Activated CD4-positive, alpha-beta T cell treated with anti-CD3 and anti-CD28 coated beads for 1 hour (primary cell): ENCODE measurements around the gene UGGT1.
"Not testable (repeated sequence)": the region's sequence is repeated elsewhere in the genome, so short reads cannot be mapped to it uniquely, and the experiment has no call there.

Experiments used
- DNase-seq: peaks from one replicate; pipeline ENCODE4 v3.0.0-alpha.2; 2020

UGGT1 gene

DNA sequence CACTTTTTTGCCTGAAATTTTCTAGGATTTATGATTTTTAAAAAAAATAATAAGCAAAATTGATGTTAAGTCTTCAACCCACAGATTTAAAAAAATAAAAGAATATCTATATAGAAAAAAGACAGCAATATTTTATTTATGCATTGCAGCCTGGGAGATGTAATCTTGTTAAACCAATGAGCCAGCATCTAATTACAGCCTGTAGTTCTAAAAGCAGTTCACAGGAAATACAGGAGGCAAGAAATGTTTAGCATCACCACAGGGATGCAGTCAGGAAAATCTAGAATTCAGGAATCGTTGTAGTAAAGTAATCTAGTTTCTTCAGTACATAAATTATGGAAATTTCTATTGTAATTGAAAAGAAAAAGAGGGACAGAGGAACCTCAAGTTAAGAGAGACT is 17.2 kb downstream of the UGGT1 start:
- no peak for DNase-seq

DNA sequence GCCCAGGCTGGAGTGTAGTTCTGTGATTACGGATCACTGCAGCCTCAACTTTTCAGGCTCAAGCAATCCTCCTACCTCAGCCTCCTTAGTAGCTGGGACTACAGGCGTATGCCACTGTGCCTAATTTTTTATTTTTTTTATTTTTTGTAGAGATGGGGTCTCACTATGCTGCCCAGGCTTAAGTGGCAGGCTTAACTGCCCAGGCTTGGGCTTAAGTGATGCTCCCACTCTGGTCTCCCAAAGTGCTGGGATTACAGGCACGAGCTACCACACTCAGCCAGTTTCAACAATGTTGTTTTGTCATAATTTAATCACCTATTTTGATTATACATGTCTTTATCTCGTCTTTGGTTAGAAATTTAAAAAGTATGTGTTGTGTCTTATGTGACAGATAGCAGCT is 18.2 kb downstream of the UGGT1 start:
- no peak for DNase-seq

DNA sequence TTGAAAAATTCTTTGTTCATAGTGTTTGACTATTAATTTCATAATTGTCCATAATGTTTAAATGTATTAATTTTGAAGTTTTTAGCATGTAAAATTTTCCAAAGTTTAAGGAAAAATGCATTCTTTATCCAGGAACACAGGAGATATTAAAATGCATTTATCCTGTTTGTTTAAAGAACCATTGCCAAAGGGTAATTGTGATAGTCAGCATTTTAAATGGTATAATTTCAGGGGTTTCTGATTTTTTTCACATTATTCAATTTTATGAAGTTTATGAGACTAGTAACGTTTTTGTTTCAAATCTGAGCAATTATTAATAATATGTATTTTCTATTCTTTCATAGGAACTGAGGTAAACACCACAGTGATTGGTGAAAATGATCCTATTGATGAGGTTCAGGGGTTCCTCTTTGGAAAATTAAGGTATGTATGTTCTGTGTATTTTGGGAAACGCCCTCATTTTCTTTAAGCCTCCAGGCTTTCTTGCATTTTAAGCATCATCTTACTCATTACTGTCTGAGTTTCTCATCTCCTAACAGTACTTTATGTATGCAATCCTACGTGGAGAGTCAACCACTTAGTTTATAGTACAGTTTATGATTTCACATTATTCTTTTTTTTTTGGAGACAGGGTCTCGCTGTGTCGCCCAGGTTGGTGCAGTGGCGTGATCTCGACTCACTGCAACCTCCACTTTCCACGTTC is 25.1 kb downstream of the UGGT1 start:
- no peak for DNase-seq

DNA sequence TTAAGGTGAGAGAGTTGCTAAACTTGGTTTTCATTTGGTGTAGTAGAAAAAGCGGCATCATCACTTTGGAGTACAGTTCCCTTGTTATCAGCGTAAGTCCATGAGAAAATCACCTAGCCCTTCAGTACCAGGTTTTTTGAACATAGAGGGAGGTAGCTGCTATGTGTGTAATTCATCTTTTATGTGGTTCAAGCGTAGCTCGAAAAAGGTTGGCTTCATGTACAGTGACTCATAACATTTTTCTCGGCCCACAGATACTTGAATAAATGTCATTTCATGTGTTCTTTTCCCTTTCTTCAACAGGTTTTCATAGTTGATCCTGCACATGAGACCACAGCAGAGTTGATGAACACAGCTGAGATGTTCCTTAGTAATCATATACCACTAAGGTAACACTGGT is 43.6 kb downstream of the UGGT1 start:
- DNase-seq: no peak

DNA sequence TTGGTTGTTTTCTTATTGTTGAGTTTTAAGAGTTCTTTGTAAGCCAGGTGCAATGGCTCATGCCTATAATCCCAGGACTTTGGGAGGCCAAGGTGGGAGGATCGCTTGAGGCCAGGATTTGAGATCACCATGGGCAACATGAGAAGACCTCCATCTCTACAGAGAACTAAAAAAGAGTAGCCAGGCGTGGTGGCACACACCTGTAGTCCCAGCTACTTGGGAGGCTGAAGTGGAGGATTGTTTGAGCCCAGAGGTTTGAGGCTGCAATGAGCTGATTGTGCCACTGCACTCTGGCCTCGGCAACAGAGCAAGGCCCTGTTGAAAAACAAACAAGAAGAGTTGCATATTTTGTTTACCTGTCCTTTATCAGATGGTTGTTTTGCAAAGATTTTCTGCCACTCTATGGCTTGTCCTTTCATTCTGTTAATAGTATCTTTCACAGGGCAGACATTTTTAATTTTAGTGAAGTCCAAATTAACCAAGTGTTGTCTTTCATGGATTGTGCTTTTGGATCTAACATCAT is 46.2 kb downstream of the UGGT1 start:
- no peak for DNase-seq

DNA sequence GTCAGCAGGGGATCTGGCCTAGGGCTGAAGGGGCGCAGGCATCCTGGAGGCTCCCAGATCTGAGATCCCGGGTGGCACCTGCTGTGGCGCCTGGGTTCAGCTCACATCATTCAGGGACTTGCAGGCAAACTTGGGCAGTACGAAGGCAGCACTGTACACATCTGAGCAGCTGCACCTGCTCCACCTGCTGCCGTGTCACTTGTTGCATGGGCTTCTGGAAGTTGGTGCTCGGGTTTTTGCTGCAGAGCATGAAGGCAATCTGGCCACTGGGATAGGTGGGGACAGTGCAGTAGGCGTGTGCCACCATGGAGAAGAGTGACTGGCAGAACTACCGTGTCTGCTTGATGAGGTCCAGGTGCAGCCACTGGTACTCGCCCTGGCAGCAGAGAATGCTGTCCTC is 48.6 kb downstream of the UGGT1 start:
- DNase-seq: no peak

DNA sequence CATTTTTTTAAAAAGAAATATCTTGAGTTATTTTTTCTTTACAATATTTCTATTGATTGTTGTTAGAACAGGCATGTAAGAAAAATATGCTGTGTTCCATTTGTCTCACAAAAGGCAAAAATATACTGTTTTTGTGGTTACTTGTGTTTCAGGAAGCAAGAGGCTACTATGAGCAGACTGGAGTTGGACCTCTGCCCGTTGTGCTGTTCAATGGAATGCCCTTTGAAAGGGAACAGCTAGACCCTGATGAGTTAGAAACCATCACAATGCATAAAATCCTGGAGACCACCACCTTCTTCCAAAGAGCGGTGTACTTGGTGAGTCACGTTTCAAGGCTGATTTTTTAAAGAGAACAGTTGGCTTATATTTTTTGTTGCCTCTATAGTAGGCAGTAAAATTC is 54.7 kb downstream of the UGGT1 start:
- DNase-seq: no peak

DNA sequence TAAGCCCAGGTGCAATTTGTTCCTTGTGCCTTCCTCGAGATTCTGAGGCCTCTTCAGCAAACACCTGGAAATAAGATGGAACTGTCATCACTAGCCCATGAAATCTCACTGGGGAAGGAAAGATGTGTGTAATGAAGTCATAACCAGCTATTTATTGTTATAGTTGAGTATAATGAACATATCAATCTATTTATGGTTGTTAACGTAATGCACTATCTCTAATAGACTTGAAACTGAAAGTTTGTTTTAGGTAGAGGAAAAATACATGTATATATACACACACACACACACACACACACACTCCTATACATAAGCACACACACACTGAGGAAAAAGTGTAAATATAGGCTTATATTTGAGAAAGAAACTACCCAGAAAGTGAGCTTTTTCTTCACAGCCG is 62.8 kb downstream of the UGGT1 start:
- DNase-seq: no peak

DNA sequence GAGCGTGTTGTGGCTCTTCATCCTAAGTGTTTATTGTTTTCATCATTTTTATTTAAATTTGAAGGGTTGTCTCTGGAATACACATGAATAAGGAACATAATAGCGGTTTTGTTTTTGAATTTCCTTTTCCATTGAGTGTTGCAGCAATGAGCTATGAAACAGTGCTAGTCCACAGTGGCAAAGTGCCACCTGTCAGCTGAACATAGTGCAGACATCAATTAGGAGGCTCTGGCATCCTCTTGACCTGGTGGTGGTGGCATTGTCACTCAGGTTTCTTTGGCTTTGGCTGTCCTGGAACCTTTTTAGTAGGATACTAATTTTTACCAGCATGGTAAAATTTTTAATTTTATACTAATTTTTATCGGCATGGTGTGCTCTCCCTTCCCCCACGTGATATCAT is 63.2 kb downstream of the UGGT1 start:
- no peak for DNase-seq

DNA sequence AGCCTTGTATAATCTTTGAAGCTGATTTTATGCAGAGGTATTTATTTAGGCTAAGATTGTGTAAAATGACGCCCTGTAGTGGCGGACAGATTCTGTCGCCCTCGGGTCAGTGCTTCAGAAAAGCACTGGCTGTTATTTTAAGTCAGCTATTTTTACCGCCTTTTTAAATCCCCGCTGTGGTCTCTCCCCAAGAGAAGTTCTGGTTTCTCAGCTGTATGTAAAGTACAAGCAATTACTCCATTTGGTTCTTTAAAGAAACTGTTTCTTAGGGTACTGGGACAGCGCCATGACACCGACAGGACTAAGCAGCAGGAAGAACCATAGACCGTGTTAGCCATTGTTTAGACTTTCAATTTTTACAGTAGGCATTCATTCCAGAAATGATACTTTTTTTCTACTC is 65.0 kb downstream of the UGGT1 start:
- DNase-seq: no peak

DNA sequence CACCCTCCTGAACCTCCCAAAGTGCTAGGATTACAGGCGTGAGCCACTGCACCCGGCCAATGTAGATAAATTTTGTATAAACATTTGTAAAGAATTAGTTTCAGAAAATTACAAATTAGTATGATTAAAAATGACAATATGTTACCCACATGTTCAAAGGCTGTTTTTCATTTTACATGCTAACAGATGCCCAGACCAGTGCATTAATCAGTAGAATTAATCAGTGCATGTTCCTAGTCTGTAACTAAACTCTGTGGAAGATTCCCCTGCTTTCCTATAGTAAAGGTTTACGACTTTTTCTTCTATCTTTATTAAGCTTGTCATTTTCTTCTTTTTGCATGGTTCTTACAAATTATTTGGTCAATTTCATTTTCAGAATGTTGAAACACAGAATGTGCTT is 65.8 kb downstream of the UGGT1 start:
- no peak for DNase-seq

DNA sequence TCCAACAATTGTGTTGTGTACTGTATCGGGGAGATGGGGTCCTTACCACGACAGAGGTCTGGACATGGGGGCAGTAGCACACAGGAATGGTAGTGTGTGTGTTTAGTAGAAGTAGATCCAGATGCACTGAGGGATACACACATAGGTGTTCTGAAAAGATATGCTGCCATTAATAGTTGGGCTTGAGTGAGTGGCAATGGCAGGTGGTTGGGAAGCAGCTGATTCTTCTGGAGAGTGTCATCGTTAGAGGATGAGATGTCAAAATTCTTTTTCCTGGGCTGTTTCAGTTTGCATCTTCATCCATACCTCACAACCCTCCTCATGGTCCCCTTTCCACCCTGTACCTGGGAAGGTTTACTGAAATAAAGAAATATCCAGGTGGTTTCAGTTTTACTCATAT is 66.6 kb downstream of the UGGT1 start:
- DNase-seq: no peak

DNA sequence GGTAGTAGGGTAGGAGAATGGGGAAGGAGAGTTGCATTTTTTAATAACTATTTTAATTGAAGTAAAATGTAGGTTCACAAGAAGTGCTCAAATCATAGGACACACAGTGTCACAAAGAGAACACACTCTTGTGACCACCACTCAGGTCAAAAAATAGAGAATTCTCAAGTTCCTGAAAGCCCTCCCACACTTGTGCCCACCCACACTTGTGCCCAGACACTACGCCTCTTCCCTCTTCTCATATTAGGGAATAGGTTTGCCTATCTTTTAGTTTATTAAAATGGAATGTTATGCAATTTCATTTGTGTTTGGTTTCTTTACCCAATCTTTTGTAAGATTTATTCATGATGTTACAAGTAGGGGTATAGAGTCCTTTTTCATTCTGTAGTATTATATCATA is 67.2 kb downstream of the UGGT1 start:
- no peak for DNase-seq

DNA sequence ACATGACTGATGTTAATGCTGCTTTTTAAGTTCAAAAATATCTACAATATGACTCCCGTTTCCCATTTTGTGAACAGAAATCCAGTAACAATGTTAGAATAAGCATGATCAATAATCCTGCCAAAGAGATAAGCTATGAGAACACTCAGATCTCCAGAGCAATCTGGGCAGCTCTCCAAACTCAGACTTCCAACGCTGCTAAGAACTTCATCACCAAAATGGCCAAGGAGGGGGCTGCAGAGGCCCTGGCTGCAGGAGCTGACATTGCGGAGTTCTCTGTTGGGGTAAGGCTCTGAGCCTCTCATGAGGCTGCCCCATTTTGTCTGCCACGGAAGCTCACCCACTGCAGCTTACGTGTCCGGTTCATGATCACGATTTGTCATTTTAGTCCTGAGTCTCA is 68.4 kb downstream of the UGGT1 start:
- no peak for DNase-seq

DNA sequence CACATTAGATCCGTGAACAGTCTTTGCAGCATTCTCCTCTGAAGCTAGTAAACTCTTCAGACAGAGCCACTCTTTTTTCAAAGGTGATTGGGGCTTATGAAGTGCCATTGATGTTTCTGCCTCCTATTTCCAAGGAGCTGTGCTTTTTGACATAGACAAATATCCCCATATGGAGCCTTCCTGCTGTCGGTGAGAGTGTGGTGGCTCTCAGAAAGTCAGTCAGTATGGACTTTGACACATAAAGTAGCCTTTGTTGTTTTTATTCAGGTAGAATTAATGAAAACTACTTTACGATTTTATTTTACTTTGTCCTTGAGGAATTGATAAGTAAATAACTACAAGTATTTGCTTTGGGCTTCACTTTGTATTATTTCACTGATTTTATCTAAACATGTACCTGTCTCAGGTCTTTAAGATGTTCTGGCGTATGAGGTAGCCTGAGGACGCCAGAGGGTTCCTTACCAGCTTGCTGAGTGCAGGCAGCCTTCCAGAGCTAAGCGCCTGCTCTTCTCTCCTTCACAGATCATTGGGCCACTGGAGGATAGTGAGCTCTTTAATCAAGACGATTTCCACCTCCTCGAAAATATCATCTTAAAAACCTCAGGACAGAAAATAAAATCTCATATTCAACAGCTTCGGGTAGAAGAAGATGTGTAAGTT is 69.7 kb downstream of the UGGT1 start:
- DNase-seq: no peak

DNA sequence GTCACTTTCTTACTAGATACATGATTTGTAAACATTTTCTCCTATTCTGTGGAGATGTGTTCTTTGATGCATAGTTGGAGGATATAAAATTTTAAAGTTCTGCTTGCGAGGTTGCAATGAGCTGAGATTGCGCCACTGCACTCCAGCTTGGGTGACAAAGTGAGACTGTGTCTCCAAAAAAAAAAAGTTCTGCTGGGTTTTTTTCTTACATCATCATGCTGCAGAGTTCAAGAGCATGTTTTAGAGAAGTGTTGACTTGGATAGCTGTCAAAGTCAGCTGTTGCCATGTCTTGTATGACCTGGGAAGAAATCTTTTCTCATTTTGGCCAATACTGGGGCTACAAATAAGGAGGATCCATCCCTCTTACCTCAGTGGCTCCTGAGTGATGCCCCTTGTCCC is 71.3 kb downstream of the UGGT1 start:
- no peak for DNase-seq

DNA sequence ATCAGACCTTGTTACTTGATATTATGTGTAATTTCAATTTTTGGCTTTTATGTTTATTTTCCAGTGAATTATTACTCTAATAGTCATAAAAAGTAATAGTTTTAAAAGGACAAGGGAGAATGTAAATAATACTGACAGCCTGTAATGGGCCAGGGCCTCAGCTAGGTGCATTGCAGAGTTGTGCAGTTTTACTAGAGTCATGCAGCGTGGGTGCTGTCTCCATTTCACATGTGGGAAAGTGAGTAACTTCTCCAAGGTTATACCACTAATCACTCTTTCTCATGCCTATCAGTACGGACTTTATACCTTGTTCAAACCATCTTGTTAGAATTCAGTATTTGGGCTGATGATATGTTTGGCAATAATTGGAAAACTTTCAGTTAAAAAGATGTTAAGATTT is 73.3 kb downstream of the UGGT1 start:
- no peak for DNase-seq

DNA sequence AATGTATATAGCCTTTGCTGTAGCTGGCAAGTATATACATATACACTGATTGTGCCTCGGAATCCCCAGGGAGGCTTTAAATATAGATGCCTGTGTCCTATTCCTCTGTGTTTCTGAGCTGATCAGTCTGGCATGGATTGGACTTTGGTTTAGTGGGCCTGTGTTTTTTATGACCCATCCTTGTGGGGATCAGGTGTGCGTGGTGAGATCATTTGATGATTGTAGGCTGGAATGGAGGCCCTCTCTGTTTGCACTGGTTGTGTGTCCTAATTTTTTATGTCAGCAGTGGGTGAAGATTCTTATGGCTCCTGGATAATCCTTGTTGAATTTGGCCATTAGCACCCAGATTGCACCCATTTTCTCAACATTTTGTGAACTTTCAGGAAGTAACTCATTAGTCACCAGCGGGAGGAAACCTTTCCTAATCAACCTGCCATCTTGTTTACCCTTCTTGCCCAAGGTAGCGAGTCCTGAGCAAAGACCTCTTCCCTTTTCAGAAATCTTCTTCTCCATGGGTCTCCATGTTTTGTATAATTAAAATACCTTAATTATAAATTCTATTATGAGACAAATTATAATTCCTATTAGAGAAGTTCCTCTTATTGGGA is 75.8 kb downstream of the UGGT1 start:
- DNase-seq: no peak

DNA sequence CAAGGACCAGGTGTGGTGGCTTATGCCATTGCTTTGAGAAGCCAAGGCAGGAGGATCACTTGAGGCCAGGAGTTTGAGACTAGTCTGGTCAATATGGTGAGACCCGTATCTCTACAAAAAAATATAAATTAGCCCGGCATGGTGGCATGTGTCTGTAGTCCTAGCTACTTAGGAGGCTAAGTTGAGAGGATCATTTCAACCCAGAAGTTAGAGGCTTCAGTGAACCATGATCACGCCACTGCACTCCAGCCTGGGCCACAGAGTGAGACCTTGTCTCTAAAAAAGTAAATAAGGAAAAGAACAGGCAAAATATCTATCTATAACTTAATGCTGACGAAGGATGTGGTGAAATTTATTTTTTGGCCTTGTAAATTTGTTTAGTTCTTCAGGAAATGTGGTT is 78.1 kb downstream of the UGGT1 start:
- no peak for DNase-seq

DNA sequence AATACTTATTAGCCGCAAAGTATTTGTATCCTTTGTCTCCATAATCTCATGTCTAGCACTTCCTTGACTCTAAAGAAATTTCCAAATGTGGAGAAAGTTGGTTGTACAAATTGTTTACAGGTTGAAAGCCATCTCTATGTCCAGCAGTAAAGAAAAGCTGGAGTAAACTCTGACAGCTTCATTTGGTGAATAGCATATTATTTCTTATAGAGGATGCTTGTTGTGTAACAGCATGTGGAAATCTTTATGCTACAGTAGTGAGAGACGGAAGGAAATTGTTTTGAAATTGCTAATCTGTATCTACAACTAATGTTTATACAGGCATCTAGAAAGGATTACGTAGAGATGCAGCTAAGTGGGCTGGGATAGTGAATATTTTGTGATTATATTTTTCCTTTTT is 78.5 kb downstream of the UGGT1 start:
- DNase-seq: no peak

DNA sequence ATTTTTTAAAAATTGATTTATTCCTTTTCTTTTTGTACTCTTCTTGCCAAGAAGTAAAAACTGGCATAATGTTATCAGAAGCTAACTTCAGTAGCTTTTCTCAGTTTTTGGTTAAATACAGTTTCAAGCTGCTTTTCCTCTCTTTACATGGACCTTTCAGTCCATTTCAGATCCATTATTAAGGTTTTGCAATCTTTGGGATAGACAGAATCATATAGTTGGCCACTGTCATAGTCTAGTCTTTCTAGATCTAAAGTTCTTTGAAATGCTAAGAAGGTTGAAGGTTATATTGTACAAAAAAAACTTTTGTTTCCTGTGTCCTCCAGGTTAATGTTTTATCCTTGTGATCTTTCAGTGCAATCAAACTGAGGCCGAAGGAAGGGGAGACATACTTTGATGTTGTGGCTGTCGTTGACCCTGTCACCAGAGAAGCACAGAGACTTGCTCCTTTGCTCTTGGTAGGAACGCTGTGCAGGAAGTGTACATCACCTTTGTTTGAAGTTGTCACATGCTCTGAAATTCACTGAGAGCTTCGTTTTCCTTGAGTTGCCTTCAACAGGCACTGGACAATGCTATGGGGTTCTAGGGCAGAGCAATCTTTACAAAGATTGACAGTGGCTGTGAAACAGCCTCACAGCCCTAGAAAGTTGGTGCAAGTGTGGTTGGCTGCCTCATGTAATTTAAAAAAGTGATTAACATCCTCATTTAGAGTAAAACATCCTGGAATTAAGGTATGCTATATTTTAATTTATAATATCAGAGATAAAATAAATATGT is 79.1 kb downstream of the UGGT1 start:
- DNase-seq: no peak

DNA sequence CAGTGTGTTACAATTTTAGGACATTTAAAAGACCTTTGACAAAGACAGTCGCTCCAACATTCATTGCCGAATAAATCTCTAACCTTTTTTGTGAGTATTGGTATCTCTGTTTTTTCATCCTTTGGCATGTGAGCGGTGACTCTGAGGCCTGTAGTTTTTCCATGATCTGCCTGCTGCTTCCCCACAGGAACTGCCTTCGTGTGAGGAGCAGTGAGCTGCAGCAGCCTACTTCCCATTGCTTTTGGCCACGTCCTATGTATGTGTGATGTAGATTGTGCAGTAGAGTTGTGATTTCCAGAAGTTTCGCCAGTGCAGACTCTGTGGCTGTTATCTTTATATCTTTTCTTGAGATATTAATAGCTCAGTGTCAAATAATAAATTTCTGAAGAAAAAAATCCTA is 79.8 kb downstream of the UGGT1 start:
- DNase-seq: no peak

DNA sequence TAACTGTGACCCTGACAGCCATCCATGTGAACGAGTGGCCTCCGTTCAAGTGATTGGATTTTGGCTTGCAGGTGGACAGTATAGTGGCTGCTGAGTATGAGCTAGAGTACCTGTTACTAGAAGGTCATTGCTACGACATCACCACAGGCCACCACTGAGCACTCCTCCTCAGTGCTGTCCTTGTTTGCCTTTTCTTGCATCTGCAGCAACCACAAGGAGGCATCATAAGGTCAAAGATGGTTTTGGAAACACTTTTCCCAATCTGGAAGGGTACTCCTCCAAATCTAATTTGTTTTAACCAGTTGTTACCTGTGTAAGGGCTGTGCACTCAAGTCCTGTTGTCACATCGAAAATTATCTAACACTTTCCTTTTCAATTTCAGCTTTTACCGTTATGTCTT is 81.2 kb downstream of the UGGT1 start:
- no peak for DNase-seq

DNA sequence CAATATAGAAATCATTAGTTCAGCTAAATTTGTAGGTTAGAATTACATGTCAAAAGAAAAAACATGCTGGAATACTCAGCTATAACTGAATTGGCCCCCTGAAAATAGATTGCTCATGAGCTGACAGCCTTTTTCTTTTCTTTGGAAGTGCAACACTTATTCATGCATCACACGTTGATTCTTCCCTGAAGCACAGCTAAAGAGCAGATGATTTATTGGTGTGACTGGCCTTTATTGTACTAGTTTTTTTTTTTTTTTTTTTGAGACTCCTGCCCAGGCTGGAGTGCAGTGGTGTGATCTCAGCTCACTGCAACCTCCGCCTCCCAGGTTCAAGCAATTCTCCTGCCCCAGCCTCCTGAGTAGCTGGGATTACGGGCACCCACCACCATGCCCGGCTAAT is 83.1 kb downstream of the UGGT1 start:
- not testable (repeated sequence) for DNase-seq
